SU-DHL-6 (cell line): Measurements from ENCODE around the gene HIPK3.

Source experiments
- H2AFZ ChIP-seq: fragments of 200-600 bp; sonication (generic); 2 replicates; pipeline ENCODE4 v1.6.1; 2014; ENCODE audit warnings: low read depth, mild to moderate bottlenecking, moderate library complexity, mixed read lengths, antibody characterized with exemption, low read length; ENCODE audit not compliant: severe bottlenecking
- H3F3A ChIP-seq: fragments of 200-600 bp; shearing (Covaris generic); 2 replicates; pipeline ENCODE4 v1.6.0; 2016; ENCODE audit warnings: antibody characterized with exemption, mild to moderate bottlenecking; ENCODE audit not compliant: insufficient read depth
- H3K27ac ChIP-seq: fragments of 200-600 bp; sonication (generic); 2 replicates; pipeline ENCODE4 v1.5.1; 2016; ENCODE audit warnings: low read depth, mild to moderate bottlenecking, low read length, moderate library complexity, mixed read lengths
- H3K27me3 ChIP-seq: fragments of 200-600 bp; sonication (generic), shearing (Covaris generic); 2 replicates; pipeline ENCODE4 v1.6.0; 2014; ENCODE audit warnings: mild to moderate bottlenecking, low read length
- H3K36me3 ChIP-seq: fragments of 200-600 bp; sonication (generic); 2 replicates; pipeline ENCODE4 v1.6.1; 2014; ENCODE audit warnings: mild to moderate bottlenecking, low read length, mixed read lengths
- H3K4me2 ChIP-seq: fragments of 300-600, 200-600 bp; shearing (Covaris generic), sonication (generic); 2 replicates; pipeline ENCODE4 v1.6.0; 2014; ENCODE audit warnings: low read length, low read depth, mild to moderate bottlenecking; ENCODE audit not compliant: poor library complexity, severe bottlenecking
- H3K4me3 ChIP-seq: fragments of 200-600 bp; sonication (generic); 2 replicates; pipeline ENCODE4 v1.5.1; 2014; ENCODE audit warnings: antibody characterized with exemption, low read length, mild to moderate bottlenecking, mixed read lengths; ENCODE audit not compliant: insufficient read depth, poor library complexity, severe bottlenecking
- H3K79me2 ChIP-seq: fragments of 200-600 bp; sonication (generic); 2 replicates; pipeline ENCODE4 v1.6.1; 2014; ENCODE audit warnings: mild to moderate bottlenecking, low read length, moderate library complexity; ENCODE audit not compliant: insufficient read depth
- H3K9ac ChIP-seq: fragments of 200-600 bp; sonication (generic); 2 replicates; pipeline ENCODE4 v1.7.0; 2014; ENCODE audit warnings: mild to moderate bottlenecking, low read length
- H3K9me2 ChIP-seq: fragments of 200-600 bp; sonication (generic); replicated peaks from 2 replicates; pipeline ENCODE4 v1.6.1; 2014; ENCODE audit warnings: low read length; ENCODE audit not compliant: insufficient read depth
- H3K9me3 ChIP-seq: fragments of 200-600 bp; sonication (generic); 2 replicates; pipeline ENCODE4 v1.6.1; 2014; ENCODE audit warnings: low read length, mixed read lengths; ENCODE audit not compliant: insufficient read depth
- H4K20me1 ChIP-seq: fragments of 200-600 bp; sonication (generic); 2 replicates; pipeline ENCODE4 v1.6.1; 2014; ENCODE audit warnings: low read depth, mild to moderate bottlenecking, antibody characterized with exemption, low read length, moderate library complexity, mixed read lengths
- EZH2phosphoT487 ChIP-seq: fragments of 200-600 bp; sonication (generic), shearing (Covaris generic); conservative IDR thresholded peaks from 2 replicates; pipeline ENCODE4 v1.6.1; 2018; ENCODE audit warnings: mild to moderate bottlenecking, antibody characterized with exemption, low read length, moderate library complexity, mixed read lengths
- TF ChIP-seq, protein P1 (sequence below): fragments of 200-600 bp; sonication (generic); IDR thresholded peaks from one replicate; pipeline ENCODE4 v1.5.1; 2017; ENCODE audit warnings: antibody characterized with exemption, mild to moderate bottlenecking, low read length, moderate library complexity; ENCODE audit not compliant: insufficient read depth, poor library complexity, severe bottlenecking

The HIPK3 gene

DNA sequence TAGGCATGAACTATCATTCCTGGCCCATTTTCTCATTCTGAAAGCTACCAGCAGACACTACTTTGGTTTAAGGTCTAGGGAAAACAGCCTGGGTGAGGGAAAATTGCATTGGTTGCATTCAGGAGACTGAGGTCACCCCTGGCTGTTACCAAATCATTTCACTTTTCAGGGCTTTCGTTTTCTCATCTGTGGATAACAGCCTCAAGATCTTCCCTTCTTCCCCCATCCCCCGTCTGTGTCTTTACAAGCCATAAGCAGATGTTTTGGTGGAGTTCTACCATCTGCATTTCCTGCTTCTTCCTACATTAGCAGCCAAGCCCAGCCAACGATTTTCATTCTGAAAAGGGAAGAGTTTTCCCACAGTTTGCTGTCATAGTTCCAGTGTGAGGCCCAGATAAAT lies 130.4 kb downstream of the HIPK3 start:
- TF ChIP-seq, protein P1, sequence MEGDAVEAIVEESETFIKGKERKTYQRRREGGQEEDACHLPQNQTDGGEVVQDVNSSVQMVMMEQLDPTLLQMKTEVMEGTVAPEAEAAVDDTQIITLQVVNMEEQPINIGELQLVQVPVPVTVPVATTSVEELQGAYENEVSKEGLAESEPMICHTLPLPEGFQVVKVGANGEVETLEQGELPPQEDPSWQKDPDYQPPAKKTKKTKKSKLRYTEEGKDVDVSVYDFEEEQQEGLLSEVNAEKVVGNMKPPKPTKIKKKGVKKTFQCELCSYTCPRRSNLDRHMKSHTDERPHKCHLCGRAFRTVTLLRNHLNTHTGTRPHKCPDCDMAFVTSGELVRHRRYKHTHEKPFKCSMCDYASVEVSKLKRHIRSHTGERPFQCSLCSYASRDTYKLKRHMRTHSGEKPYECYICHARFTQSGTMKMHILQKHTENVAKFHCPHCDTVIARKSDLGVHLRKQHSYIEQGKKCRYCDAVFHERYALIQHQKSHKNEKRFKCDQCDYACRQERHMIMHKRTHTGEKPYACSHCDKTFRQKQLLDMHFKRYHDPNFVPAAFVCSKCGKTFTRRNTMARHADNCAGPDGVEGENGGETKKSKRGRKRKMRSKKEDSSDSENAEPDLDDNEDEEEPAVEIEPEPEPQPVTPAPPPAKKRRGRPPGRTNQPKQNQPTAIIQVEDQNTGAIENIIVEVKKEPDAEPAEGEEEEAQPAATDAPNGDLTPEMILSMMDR: no peak
- TF ChIP-seq EZH2phosphoT487: no peak
- no peaks in the 10 kb centered on the region for H3K9me3 ChIP-seq
- H3K36me3 ChIP-seq: no peaks in the 10 kb centered on the region
- no peaks in the 10 kb centered on the region for H3K27me3 ChIP-seq
- peak overlapping the region; percentile 29 for H3K4me3 ChIP-seq
- H2AFZ ChIP-seq: no peak overlapping the region
- H3F3A ChIP-seq: peaks cover 23% of the 10 kb centered on the region; the same call in 1 of the 2 replicates
- H3K79me2 ChIP-seq: no peaks in the 10 kb centered on the region
- peak overlapping the region; percentile 58 for H3K4me2 ChIP-seq
- H3K9me2 ChIP-seq: no peaks in the 10 kb centered on the region
- no peak overlapping the region for H3K9ac ChIP-seq
- peak overlapping the region; percentile 78 for H3K27ac ChIP-seq
- no peaks in the 10 kb centered on the region for H4K20me1 ChIP-seq

DNA sequence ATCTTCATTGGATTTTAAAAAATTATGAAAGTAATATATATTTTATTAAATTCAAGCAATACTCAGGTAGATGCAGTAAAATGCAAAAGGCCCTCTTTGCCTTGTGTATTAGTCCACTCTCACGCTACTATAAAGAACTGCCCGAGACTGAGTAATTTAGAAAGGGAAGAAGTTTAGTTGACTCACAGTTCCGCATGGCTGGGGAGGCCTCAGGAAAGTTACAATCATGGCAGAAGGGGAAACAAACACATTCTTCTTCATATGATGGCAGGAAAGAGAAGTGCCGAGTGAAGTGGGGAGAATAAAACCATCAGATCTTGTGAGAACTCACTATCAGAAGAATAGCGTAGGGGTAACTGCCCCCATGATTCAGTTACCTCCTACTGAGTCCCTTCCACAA lies 130.8 kb downstream of the HIPK3 start:
- Histone ChIP-seq H3K79me2 (no peaks in the 10 kb centered on the region), H3K4me3 (peak overlapping the region; percentile 29), H3F3A (peaks cover 23% of the 10 kb centered on the region; the same call in 1 of the 2 replicates), H3K9me3 (no peaks in the 10 kb centered on the region), H3K36me3 (no peaks in the 10 kb centered on the region), H3K4me2 (peak overlapping the region; percentile 58), H3K27me3 (no peaks in the 10 kb centered on the region), H4K20me1 (no peaks in the 10 kb centered on the region), H2AFZ (no peak overlapping the region), H3K27ac (peak overlapping the region; percentile 78), H3K9ac (no peak overlapping the region), H3K9me2 (no peaks in the 10 kb centered on the region)
- no peak for TF ChIP-seq EZH2phosphoT487
- TF ChIP-seq, protein P1: no peak

DNA sequence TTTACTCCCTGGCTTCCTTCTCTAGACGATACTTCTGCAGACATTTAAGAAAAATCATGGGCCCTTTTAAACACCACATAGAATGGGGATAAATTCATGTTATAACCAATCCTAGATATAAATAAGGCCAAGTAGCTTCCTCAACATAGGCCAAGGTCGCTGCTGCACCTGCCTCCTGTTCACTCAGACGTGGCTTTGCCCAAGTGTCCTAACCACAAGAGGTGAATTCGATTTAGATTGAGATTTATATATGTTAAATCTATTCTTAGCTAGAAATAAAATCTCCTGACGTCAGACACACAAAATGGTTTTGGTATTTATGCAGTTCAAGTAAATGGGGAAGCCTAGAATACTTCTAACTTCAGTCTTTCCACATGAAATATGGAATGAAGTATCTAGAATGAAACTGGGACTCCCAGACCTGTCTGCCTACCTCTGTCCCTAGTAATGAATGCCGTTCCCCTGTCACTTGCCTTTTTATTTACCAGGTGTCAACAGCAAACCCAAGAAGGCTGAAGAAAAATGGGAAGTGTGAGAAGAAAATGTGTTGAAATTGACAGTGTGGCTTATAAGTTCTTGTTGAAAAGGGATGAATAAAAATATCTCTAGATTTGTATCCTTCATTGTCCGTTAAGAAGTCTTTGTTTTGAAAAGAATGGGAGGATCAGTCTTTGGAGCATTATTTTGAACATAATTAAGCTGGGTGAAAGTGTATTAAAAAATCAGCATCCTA lies 131.8 kb downstream of the HIPK3 start:
- no peaks in the 10 kb centered on the region for H3K27me3 ChIP-seq
- no peaks in the 10 kb centered on the region for H3K79me2 ChIP-seq
- H3K9me2 ChIP-seq: no peaks in the 10 kb centered on the region
- no peak overlapping the region for H2AFZ ChIP-seq
- no peak overlapping the region for H3K4me3 ChIP-seq
- peaks cover 17% of the 10 kb centered on the region; the same call in 1 of the 2 replicates for H3F3A ChIP-seq
- H3K27ac ChIP-seq: peak overlapping the region; percentile 78
- no peaks in the 10 kb centered on the region for H3K36me3 ChIP-seq
- no peak overlapping the region for H3K9ac ChIP-seq
- H4K20me1 ChIP-seq: no peaks in the 10 kb centered on the region
- TF ChIP-seq, protein P1: no peak
- no peak for TF ChIP-seq EZH2phosphoT487
- peak overlapping the region; percentile 58 for H3K4me2 ChIP-seq
- no peaks in the 10 kb centered on the region for H3K9me3 ChIP-seq
